SH-SY5Y (cell line): Measurements from ENCODE around the gene GSG1L.

ENCODE experiments used
- GATA2 ChIP-seq: IDR thresholded peaks from 2 replicates; pipeline ENCODE4 v1.6.1; 2011; ENCODE audit warnings: mild to moderate bottlenecking, low read depth, low read length
- GATA3 ChIP-seq: IDR thresholded peaks from 2 replicates; pipeline ENCODE4 v1.6.1; 2011; ENCODE audit warnings: low read depth, mild to moderate bottlenecking, low read length, moderate library complexity

- no peak for TF ChIP-seq GATA3
- TF ChIP-seq GATA2, result no peak
Observed at GRCh38 chr16:27798241-27798640, 265.3 kb downstream of the GSG1L start.
